ENCODE results near the gene SOX11.

SOX11 gene

GRCh38 chr2:5725072-5725471 is 32.9 kb downstream of the SOX11 start:
- DNase-seq: no peak

- no peak for DNase-seq
Observed at GRCh38 chr2:5725794-5726463, 33.7 kb downstream of the SOX11 start.

- no peak for DNase-seq
Observed at GRCh38 chr2:5727235-5727634, 35.1 kb downstream of the SOX11 start.

- no peak for DNase-seq
Observed at GRCh38 chr2:5729416-5729815, 37.2 kb downstream of the SOX11 start.

GRCh38 chr2:5730386-5730785 is 38.2 kb downstream of the SOX11 start:
- DNase-seq: no peak

GRCh38 chr2:5734859-5735520 is 42.8 kb downstream of the SOX11 start:
- DNase-seq: no peak

- DNase-seq: no peak
Observed at GRCh38 chr2:5735521-5735861, 43.3 kb downstream of the SOX11 start.

- DNase-seq: no peak
Observed at GRCh38 chr2:5736050-5736449, 43.9 kb downstream of the SOX11 start.

- no peak for DNase-seq
Observed at GRCh38 chr2:5736886-5737285, 44.7 kb downstream of the SOX11 start.

- DNase-seq: no peak
Observed at GRCh38 chr2:5740053-5740452, 47.9 kb downstream of the SOX11 start.

- DNase-seq: no peak
Observed at GRCh38 chr2:5740817-5741216, 48.6 kb downstream of the SOX11 start.

- DNase-seq: no peak
Observed at GRCh38 chr2:5741242-5741641, 49.1 kb downstream of the SOX11 start.

- no peak for DNase-seq
Observed at GRCh38 chr2:5742126-5742525, 49.9 kb downstream of the SOX11 start.

GRCh38 chr2:5748391-5748790 is 56.2 kb downstream of the SOX11 start:
- DNase-seq: no peak

GRCh38 chr2:5748946-5749345 is 56.8 kb downstream of the SOX11 start:
- DNase-seq: no peak

- no peak for DNase-seq
Observed at GRCh38 chr2:5749347-5749746, 57.2 kb downstream of the SOX11 start.
